ENCODE data around the gene APOA4. TPM values are rescaled to one million over a fixed set of nuclear protein-coding genes. Genes with fewer than 3 reads are reported as not detected.

APOA4 gene
- total and polyA plus RNA-seq, 2 of the 13 experiments (the other 11 are each of a cell fraction or from before 2014, with no cell fraction given): 3.8 to 7.2 TPM

DNA sequence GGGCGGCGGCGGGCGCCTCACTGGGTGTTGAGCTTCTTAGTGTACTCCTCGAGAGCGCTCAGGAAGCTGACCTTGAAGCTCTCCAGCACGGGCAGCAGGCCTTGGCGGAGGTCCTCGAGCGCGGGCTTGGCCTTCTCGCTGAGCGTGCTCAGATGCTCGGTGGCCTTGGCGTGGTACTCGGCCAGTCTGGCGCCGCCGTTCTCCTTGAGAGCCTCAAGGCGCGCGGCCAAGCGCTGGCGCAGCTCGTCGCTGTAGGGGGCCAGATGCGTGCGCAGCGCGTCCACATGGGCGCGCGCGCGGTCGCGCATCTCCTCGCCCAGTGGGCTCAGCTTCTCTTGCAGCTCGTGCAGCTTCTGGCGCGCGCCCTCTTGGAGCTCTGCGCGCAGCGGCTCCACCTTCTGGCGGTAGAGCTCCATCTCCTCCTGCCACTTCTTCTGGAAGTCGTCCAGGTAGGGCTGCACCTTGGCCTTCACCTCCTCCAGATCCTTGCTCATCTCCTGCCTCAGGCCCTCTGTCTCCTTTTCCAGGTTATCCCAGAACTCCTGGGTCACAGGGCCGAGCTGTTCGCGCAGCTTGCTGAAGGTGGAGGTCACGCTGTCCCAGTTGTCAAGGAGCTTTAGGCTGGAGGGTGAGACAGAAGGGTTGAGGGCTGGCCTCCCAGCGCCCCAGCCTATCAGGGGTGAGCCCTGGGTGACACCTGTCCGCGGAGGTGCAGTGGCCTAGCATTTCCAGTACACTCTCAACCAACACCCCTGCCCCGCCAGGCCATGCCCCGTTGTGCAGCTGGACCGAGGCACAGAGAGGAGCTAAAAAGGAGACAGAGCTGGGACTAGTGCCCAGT is 12.9 kb upstream of the APOA4 start (continued):
- TF ChIP-seq, protein P1, sequence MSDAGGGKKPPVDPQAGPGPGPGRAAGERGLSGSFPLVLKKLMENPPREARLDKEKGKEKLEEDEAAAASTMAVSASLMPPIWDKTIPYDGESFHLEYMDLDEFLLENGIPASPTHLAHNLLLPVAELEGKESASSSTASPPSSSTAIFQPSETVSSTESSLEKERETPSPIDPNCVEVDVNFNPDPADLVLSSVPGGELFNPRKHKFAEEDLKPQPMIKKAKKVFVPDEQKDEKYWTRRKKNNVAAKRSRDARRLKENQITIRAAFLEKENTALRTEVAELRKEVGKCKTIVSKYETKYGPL (CRISPR knock-in tag; IDR thresholded peaks at IDR 0.05): no peak
- TF ChIP-seq CEBPG (CRISPR knock-in tag; IDR thresholded peaks at IDR 0.05) (no peak), RFX3 (CRISPR knock-in tag; IDR thresholded peaks at IDR 0.05) (no peak), ZNF761 (CRISPR knock-in tag; conservative IDR thresholded peaks at IDR 0.05) (no peak), SP2 (CRISPR knock-in tag; IDR thresholded peaks at IDR 0.05) (peak; percentile 31; the same call in 1 of the 2 replicates), MAZ (IDR thresholded peaks at IDR 0.05; ENCODE audit: borderline replicate concordance, low read depth, low read length) (no peak), MAZ (CRISPR knock-in tag; IDR thresholded peaks at IDR 0.05; ENCODE audit: low read depth) (peak; percentile 72; the same call in 1 of the 2 replicates), ZNF772 (CRISPR knock-in tag; IDR thresholded peaks at IDR 0.05) (peak; percentile 60; the same call in 1 of the 2 replicates), ATF7-NPFF (CRISPR knock-in tag; IDR thresholded peaks at IDR 0.05; ENCODE audit: low read depth) (peak; percentile 57), ZFP82 (CRISPR knock-in tag; IDR thresholded peaks at IDR 0.05; ENCODE audit: borderline replicate concordance) (no peak), ZNF143 (CRISPR knock-in tag; IDR thresholded peaks at IDR 0.05) (0 out of 2 replicates have a peak, but pooled peaks have one; percentile 34), MYC (CRISPR knock-in tag; IDR thresholded peaks at IDR 0.05; ENCODE audit: borderline replicate concordance) (peak; percentile 73; the same call in 1 of the 2 replicates), ZNF333 (CRISPR knock-in tag; IDR thresholded peaks at IDR 0.05; ENCODE audit: borderline replicate concordance) (0 out of 2 replicates have a peak, but pooled peaks have one; percentile 10), ZNF777 (CRISPR knock-in tag; IDR thresholded peaks at IDR 0.05) (peak; percentile 38; the same call in 1 of the 2 replicates), AKAP8 (CRISPR knock-in tag; IDR thresholded peaks at IDR 0.05) (peak; percentile 56; the same call in 1 of the 2 replicates), TSC22D2 (CRISPR knock-in tag; IDR thresholded peaks at IDR 0.05; ENCODE audit: borderline replicate concordance) (peak; percentile 33; the same call in 1 of the 2 replicates), KDM4B (CRISPR knock-in tag; IDR thresholded peaks at IDR 0.05) (peak; percentile 25; the same call in 1 of the 2 replicates), ZNF747 (CRISPR knock-in tag; IDR thresholded peaks at IDR 0.05; ENCODE audit: borderline replicate concordance) (peak; percentile 66; the same call in 1 of the 2 replicates), ARNT2 (CRISPR knock-in tag; IDR thresholded peaks at IDR 0.05; ENCODE audit: low read depth) (peak; percentile 77; the same call in 1 of the 2 replicates), RAD51 (IDR thresholded peaks at IDR 0.05; ENCODE audit: borderline replicate concordance) (no peak), HOXA5 (CRISPR knock-in tag; IDR thresholded peaks at IDR 0.05) (0 out of 2 replicates have a peak, but pooled peaks have one; percentile 23)
- TF ChIP-seq, protein P2, sequence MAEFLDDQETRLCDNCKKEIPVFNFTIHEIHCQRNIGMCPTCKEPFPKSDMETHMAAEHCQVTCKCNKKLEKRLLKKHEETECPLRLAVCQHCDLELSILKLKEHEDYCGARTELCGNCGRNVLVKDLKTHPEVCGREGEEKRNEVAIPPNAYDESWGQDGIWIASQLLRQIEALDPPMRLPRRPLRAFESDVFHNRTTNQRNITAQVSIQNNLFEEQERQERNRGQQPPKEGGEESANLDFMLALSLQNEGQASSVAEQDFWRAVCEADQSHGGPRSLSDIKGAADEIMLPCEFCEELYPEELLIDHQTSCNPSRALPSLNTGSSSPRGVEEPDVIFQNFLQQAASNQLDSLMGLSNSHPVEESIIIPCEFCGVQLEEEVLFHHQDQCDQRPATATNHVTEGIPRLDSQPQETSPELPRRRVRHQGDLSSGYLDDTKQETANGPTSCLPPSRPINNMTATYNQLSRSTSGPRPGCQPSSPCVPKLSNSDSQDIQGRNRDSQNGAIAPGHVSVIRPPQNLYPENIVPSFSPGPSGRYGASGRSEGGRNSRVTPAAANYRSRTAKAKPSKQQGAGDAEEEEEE (CRISPR knock-in tag; IDR thresholded peaks at IDR 0.05; ENCODE audit: borderline replicate concordance): no peak
- TF ChIP-seq, protein P3, sequence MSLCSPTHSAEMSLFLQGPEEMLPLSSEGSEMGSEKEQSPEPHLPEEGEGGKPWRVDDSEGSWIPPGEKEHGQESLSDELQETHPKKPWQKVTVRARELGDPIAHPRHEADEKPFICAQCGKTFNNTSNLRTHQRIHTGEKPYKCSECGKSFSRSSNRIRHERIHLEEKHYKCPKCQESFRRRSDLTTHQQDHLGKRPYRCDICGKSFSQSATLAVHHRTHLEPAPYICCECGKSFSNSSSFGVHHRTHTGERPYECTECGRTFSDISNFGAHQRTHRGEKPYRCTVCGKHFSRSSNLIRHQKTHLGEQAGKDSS (CRISPR knock-in tag; IDR thresholded peaks at IDR 0.05; ENCODE audit: borderline replicate concordance, low read depth): no peak
- TF ChIP-seq, protein P4, sequence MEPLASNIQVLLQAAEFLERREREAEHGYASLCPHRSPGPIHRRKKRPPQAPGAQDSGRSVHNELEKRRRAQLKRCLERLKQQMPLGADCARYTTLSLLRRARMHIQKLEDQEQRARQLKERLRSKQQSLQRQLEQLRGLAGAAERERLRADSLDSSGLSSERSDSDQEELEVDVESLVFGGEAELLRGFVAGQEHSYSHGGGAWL (CRISPR knock-in tag; IDR thresholded peaks at IDR 0.05): 0 out of 2 replicates have a peak, but pooled peaks have one; percentile 20
- TF ChIP-seq, protein P5, sequence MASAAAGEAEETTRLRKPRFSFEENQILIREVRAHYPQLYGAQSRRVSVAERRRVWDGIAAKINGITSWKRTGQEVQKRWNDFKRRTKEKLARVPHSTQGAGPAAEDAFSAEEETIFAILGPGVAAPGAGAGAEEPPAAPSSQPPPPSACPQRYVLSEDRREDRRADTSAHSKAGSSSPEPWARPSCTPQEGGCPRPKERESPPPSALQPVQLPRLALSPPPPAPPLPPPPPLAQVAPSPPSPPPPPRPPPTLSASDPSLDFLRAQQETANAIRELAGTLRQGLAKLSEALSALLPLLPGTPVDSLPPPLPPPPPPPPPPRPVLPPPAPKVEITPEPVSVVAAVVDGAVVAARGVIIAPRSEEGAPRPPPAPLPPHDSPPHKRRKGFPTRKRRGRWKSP (CRISPR knock-in tag; IDR thresholded peaks at IDR 0.05): 0 out of 2 replicates have a peak, but pooled peaks have one; percentile 74

Data from HepG2 (cell line).